Measurements from ENCODE around the gene CA10. TPM values are rescaled to one million over a fixed set of nuclear protein-coding genes. Genes with fewer than 3 reads are reported as not detected.

Gene CA10
- total RNA-seq, 2 donors from 2014 or later, result 0.26 TPM; not detected in 1

DNA sequence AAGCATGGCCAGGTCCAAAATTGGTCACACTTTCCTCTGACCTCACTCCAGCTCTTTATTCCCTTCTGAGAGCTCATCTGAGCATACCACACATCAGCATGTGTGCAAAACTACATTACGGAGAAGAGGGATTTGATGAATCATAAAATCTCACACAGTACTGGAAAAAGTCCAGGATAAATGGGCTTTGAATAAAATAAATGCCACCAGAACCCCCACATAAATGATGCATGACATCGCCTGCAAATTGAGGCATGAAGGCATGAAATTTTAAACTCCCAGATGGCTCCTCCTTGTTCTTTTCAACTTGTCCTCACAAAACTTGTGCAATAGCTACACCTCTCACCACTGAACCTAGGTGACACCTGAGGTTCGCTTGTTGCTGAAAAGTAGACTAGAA, 439.5 kb downstream of the CA10 start:
- no peaks in the 10 kb centered on the region for H3K36me3 ChIP-seq (replicated peaks in 1 of 2; ENCODE audit: insufficient read depth in 1 of 2, low read depth in 2 of 2)
- no peaks in the 10 kb centered on the region for H3K4me1 ChIP-seq
- intact Hi-C loops (cut with DNase I), result no loop called here
- H3K4me3 ChIP-seq, result no peak overlapping the region
- H3K27me3 ChIP-seq, result no peaks in the 10 kb centered on the region
- no peaks in the 10 kb centered on the region for H3K9me3 ChIP-seq
- DNase-seq (no peak), ATAC-seq (no peak)
- TF ChIP-seq POLR2A (IDR thresholded peaks at IDR 0.05), result no peak
- TF ChIP-seq, protein P1, sequence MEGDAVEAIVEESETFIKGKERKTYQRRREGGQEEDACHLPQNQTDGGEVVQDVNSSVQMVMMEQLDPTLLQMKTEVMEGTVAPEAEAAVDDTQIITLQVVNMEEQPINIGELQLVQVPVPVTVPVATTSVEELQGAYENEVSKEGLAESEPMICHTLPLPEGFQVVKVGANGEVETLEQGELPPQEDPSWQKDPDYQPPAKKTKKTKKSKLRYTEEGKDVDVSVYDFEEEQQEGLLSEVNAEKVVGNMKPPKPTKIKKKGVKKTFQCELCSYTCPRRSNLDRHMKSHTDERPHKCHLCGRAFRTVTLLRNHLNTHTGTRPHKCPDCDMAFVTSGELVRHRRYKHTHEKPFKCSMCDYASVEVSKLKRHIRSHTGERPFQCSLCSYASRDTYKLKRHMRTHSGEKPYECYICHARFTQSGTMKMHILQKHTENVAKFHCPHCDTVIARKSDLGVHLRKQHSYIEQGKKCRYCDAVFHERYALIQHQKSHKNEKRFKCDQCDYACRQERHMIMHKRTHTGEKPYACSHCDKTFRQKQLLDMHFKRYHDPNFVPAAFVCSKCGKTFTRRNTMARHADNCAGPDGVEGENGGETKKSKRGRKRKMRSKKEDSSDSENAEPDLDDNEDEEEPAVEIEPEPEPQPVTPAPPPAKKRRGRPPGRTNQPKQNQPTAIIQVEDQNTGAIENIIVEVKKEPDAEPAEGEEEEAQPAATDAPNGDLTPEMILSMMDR (IDR thresholded peaks at IDR 0.05), result no peak
- no peak overlapping the region for H3K27ac ChIP-seq
- 75 to 82% methylated on average over 3 of the region's 3 CpGs for WGBS, 2 donors

- WGBS, 2 donors, result 65 to 73% methylated on average over 7 of the region's 7 CpGs
- Histone ChIP-seq H3K4me1 (peaks cover 6% of the 10 kb centered on the region), H3K9me3 (no peaks in the 10 kb centered on the region), H3K27ac (no peak overlapping the region), H3K4me3 (no peak overlapping the region), H3K27me3 (no peaks in the 10 kb centered on the region), H3K36me3 (replicated peaks in 1 of 2; ENCODE audit: insufficient read depth in 1 of 2, low read depth in 2 of 2) (no peaks in the 10 kb centered on the region)
- intact Hi-C loops (cut with DNase I), result no loop called here
- DNase-seq, result no peak
- TF ChIP-seq, protein P1 (IDR thresholded peaks at IDR 0.05), result no peak
- no peak for TF ChIP-seq POLR2A (IDR thresholded peaks at IDR 0.05)
- no peak for ATAC-seq
Observed at GRCh38 chr17:51711581-51711980, 446.9 kb downstream of the CA10 start.

DNA sequence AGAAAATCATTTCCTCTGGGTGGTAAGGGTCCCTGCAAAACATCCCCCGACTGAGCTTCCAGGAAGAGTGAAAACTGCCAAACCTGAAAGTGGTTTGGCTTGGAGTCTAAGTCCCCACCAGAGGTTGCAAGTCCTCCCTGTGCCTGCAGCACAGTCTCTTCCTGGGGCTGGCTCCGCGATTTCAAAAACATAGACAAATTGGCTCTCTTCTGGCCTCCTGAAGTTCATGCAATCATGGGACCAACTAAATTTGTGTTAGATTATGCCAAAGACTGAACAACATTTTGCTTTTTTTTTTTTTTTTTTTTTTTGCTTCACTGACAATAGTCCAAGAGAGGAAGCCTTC, 447.9 kb downstream of the CA10 start:
- intact Hi-C loops (cut with DNase I), result no loop called here
- Histone ChIP-seq H3K4me1 (peaks cover 6% of the 10 kb centered on the region), H3K9me3 (no peaks in the 10 kb centered on the region), H3K27ac (no peak overlapping the region), H3K36me3 (replicated peaks in 1 of 2; ENCODE audit: insufficient read depth in 1 of 2, low read depth in 2 of 2) (no peaks in the 10 kb centered on the region), H3K4me3 (no peak overlapping the region), H3K27me3 (no peaks in the 10 kb centered on the region)
- 40 to 43% methylated on average over 3 of the region's 3 CpGs for WGBS, 2 donors
- no peak for DNase-seq
- TF ChIP-seq POLR2A (IDR thresholded peaks at IDR 0.05), result no peak
- TF ChIP-seq, protein P1 (IDR thresholded peaks at IDR 0.05), result no peak
- no peak for ATAC-seq

GRCh38 chr17:51709694-51710633, 448.6 kb downstream of the CA10 start:
- intact Hi-C loops (cut with DNase I), result no loop called here
- peaks cover 6% of the 10 kb centered on the region for H3K4me1 ChIP-seq
- no peak overlapping the region for H3K27ac ChIP-seq
- H3K9me3 ChIP-seq, result no peaks in the 10 kb centered on the region
- WGBS, 2 donors, result 33 to 38% methylated on average over 7 of the region's 7 CpGs
- no peak for ATAC-seq
- TF ChIP-seq, protein P1 (IDR thresholded peaks at IDR 0.05), result no peak
- no peaks in the 10 kb centered on the region for H3K36me3 ChIP-seq (replicated peaks in 1 of 2; ENCODE audit: insufficient read depth in 1 of 2, low read depth in 2 of 2)
- H3K4me3 ChIP-seq, result no peak overlapping the region
- H3K27me3 ChIP-seq, result no peaks in the 10 kb centered on the region
- DNase-seq, result no peak

DNA sequence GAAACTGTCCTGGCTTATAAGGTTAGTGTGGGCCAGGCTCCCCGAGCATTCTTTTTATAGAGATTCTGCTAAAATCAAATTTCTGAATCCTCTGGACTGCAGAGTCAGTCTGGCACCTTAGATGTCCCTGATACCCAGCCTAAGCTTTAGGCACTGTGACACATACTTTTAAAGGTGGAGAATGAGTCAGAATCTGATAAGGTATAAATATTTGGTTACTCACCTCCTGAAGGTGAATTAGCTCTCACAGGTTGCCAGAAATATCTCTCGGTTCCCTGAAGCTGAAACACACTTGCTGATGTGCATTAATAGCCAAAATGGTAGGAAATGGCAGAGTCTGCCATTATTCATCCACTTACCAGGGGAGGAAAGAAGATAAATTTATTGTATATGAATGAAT, 451.3 kb downstream of the CA10 start:
- intact Hi-C loops (cut with DNase I), result no loop called here
- Histone ChIP-seq H3K27ac (no peak overlapping the region), H3K36me3 (replicated peaks in 1 of 2; ENCODE audit: insufficient read depth in 1 of 2, low read depth in 2 of 2) (no peaks in the 10 kb centered on the region), H3K9me3 (no peaks in the 10 kb centered on the region), H3K4me3 (no peak overlapping the region), H3K27me3 (no peaks in the 10 kb centered on the region), H3K4me1 (peaks cover 18% of the 10 kb centered on the region)
- WGBS, 2 donors, result 53 to 65% methylated on average over 2 of the region's 2 CpGs
- ATAC-seq (peak; percentile 68), DNase-seq (peak in 1 of 4 donors; percentile 4)
- TF ChIP-seq POLR2A (IDR thresholded peaks at IDR 0.05), result no peak
- TF ChIP-seq, protein P1 (IDR thresholded peaks at IDR 0.05), result no peak
